HG03571 (cell line): Measurements from ENCODE around the gene PPP1R3A.

Experiments
- ATAC-seq: cut with Tn5 transposase; IDR thresholded peaks from one replicate; pipeline ENCODE4 v1.9.1; 2021; ENCODE audit not compliant: unreplicated experiment

The PPP1R3A gene

GRCh38 chr7:113890331-113891030 is 28.3 kb downstream of the PPP1R3A start:
- no peak for ATAC-seq

DNA sequence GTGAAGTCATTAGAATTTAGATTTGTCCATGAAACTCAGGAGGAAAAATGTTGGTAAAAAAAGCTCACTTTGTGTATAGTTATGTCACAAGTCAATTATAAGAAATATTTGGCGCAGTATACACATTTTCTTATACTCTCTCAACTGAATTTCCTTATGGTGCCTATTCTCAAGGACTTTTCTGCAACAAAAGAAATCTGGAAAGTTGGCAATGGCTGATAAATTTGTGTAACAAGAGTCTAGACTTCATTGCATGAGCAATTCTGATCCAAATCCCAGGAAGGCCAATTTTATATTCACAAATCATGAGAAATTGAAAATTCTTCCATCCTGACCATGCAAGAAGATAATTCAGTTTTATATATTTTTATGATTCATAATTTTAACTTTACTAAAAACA is 35.7 kb downstream of the PPP1R3A start:
- ATAC-seq, result no peak

GRCh38 chr7:113880559-113880958 is 38.2 kb downstream of the PPP1R3A start:
- ATAC-seq, result no peak

- ATAC-seq, result no peak
These were observed 40.3 kb downstream of the PPP1R3A start for GRCh38 chr7:113878394-113878992.

- no peak for ATAC-seq
These were observed 43.6 kb downstream of the PPP1R3A start for GRCh38 chr7:113875224-113875623.

- no peak for ATAC-seq
These were observed 45.2 kb downstream of the PPP1R3A start for GRCh38 chr7:113873554-113874151.

DNA sequence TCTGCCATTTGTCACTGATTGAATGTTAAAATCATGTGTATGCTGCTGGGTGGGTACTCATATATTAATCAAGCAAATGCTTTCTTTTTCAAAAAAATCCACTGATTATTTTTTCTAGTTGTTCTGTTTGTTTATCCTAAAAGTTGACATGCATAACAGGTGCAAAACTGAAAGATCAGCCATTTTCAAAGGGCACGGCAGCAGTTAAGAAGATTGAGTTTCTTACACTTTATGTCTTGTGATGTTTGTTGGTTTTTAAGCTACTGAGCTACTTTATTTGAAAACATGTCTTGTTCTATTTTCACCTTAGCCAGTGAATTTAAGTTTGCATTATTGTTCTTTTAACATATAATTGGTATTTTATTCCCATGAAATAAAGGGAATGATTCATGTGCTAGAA is 45.8 kb downstream of the PPP1R3A start:
- ATAC-seq, result no peak

DNA sequence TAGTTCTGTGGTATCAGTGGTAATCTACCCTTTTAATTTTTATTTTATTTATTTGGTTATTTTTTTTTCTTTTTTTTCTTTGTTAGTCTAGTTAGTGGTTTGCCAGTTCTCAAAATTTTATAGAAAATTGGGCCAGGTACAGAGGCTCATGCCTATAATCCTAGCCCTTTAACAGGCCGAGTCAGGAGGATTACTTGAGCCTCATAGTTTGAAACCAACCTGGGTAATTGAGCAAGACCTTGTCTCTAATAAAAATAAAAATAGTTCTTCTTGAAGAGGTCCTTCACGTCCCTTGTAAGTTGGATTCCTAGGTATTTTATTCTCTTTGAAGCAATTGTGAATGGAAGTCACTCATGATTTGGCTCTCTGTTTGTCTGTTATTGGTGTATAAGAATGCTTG is 51.5 kb downstream of the PPP1R3A start:
- no peak for ATAC-seq

DNA sequence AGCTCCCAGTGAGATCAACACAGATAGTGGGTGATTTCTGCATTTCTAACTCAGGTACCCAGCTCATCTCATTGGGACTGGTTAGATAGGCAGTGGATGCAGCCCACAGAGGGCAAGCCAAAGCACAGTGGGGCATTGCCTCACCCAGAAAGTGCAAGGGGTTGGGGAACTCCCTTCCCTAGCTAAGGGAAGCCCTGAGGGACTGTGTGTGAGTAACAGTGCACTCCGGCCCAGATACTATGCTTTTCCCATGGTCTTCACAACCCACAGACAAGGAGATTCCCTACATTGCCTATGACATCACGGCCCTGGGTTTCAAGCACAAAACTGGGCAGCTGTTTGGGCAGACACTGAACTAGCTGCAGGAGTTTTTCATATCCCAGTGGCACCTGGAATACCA is 62.8 kb downstream of the PPP1R3A start:
- no peak for ATAC-seq

- no peak for ATAC-seq
These were observed 77.9 kb downstream of the PPP1R3A start for GRCh38 chr7:113840954-113841353.

DNA sequence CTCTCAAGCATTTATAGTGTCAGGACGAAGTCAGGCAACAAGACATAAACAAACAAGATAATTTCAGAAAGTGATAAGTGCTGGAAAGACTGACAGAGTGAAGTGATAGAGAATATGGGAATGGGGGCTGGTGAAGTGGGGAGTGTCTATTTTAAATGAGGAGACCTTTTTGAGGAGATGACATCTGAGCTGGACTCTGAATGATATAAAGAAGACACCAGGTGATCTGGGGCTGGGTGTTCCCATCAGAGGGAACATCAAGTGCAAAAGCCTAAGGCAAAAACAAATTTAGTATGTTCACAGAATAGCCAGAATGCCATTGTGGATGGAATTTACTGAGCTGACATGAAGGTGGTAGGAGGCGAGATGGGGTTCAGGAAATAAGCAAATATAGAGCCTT is 83.4 kb downstream of the PPP1R3A start:
- no peak for ATAC-seq

- ATAC-seq, result no peak
These were observed 86.5 kb downstream of the PPP1R3A start for GRCh38 chr7:113832196-113832745.

GRCh38 chr7:113831556-113831955 is 87.3 kb downstream of the PPP1R3A start:
- ATAC-seq, result no peak

DNA sequence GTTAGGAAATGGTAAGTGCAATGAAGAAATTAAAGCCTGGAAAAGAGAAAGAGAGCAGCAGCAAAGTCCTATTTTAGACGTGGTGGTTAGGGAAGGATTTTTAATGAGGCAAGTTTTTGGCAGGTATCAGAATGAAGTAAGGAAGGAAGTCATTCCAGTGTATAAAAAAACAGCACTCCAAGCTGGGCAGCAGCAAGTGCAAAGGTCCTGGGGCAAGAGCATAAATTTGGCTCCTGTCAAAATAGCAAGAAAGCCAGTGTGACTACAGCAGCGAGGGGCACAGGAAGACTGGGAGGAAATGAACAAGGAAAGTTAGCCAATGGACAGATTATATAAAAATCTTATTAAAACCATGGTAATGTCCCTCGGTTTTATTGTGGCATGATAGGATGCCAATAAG is 90.2 kb downstream of the PPP1R3A start:
- ATAC-seq, result no peak
